Activated naive CD4-positive, alpha-beta T cell treated with anti-CD3 and anti-CD28 coated beads, Interleukin-2, amount 50 U/mL, for 24 hours (primary cell): ENCODE results near the gene SUCLA2.

ENCODE experiments used
- H3K27ac Mint-ChIP-seq: one replicate; pipeline ENCODE4 v1.8.0; 2021; ENCODE audit warnings: mild to moderate bottlenecking, mixed read lengths
- H3K27me3 Mint-ChIP-seq: one replicate; pipeline ENCODE4 v1.8.0; 2021; ENCODE audit warnings: mixed read lengths
- H3K36me3 Mint-ChIP-seq: one replicate; pipeline ENCODE4 v1.8.0; 2021; ENCODE audit warnings: mixed read lengths
- H3K4me1 Mint-ChIP-seq: one replicate; pipeline ENCODE4 v1.8.0; 2021; ENCODE audit warnings: mixed read lengths
- H3K4me3 Mint-ChIP-seq: one replicate; pipeline ENCODE4 v1.8.0; 2021; ENCODE audit warnings: mild to moderate bottlenecking, mixed read lengths
- H3K9me3 Mint-ChIP-seq: one replicate; pipeline ENCODE4 v1.8.0; 2021; ENCODE audit warnings: mixed read lengths

SUCLA2 gene

GRCh38 chr13:48001114-48001881 is at the start of gene SUCLA2:
TSS of gene SUCLA2 (minus strand) at chr13:48001273. CDS start at chr13:48001269, 4 bp downstream.
- Mint-ChIP-seq H3K27me3 (no peaks in the 10 kb centered on the region), H3K4me1 (peaks cover 43% of the 10 kb centered on the region), H3K4me3 (peak within 1 kb of the TSS; percentile 96), H3K9me3 (no peaks in the 10 kb centered on the region), H3K36me3 (peaks cover 7% of the 10 kb centered on the region), H3K27ac (peak within 1 kb of the TSS; percentile 77)

GRCh38 chr13:48050550-48050949 is 49.5 kb upstream of the SUCLA2 start:
- no peak overlapping the region for H3K4me3 Mint-ChIP-seq
- H3K27me3 Mint-ChIP-seq, result no peaks in the 10 kb centered on the region
- H3K36me3 Mint-ChIP-seq, result peaks cover 10% of the 10 kb centered on the region
- H3K9me3 Mint-ChIP-seq, result no peaks in the 10 kb centered on the region
- no peak overlapping the region for H3K27ac Mint-ChIP-seq
- H3K4me1 Mint-ChIP-seq, result no peaks in the 10 kb centered on the region

DNA sequence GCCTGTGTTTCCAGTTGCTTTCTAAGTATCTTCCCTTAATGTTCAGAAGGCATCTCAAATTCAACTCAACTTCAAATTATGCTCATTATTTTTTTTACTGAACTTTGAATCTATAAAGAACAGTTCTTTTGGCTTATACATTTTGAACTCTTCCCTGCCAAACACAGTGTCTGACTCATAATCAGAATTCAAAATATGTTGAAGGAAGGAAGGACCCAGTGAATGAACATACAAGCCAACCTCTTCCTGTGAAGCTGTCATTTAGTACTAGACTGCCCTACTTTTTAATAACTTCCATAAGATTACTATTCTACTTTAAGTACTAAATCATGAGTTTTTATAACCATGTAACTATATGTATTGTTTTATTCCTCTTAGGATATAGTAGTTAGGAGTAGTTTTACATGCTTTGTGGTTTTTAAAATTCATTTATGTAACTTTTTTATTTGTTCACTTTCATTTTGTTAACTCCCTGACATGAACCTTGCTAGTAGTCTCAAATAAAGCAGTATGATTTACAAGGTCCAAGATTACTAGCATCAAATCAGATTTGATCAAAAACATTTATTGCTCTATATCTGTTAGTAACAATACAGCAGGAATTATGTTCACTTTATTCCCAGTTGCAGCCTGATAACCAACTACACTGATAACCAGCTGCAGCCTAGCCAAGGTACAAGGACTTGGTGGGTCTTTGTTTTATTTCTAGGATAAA is 42.9 kb upstream of the SUCLA2 start:
- no peaks in the 10 kb centered on the region for H3K9me3 Mint-ChIP-seq
- peak overlapping the region; percentile 30 for H3K4me3 Mint-ChIP-seq
- peaks cover 11% of the 10 kb centered on the region for H3K36me3 Mint-ChIP-seq
- H3K27me3 Mint-ChIP-seq, result no peaks in the 10 kb centered on the region
- H3K4me1 Mint-ChIP-seq, result peaks cover 20% of the 10 kb centered on the region
- peak overlapping the region; percentile 72 for H3K27ac Mint-ChIP-seq

DNA sequence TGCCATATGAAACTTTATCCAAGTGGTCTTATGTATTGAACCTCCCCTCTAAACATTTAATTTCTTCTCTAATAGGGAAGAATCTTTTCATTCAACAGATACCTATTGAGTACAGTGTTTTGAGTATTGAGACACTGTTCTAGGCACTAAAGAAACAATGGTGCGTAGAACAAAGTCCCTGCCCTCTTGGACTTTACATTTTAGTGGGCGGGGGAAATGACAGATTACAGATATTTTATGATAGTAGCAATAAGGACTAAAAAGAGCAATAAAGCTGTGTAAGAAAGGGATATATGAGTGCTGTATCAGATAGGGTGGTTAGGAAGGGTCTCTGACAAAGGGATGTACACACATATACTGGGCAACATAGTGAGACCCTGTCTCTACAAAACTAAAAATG is 41.8 kb upstream of the SUCLA2 start:
- Mint-ChIP-seq H3K4me3 (no peak overlapping the region), H3K36me3 (peaks cover 10% of the 10 kb centered on the region)

DNA sequence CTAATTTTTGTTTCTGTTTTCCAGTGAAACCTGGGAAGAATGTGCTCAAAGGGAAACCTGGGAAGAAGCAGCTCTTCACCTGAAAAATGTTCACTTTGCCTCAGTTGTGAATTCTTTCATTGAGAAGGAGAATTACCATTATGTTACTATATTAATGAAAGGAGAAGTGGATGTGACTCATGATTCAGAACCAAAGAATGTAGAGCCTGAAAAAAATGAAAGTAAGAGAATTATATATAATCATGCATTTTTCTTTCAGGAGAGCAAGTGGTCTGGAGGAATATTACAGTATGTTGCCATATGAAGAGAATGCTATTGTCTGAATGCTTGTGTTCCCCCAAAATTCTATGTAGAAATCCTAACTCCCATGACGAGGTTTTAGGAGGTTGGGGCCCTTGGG is 39.8 kb upstream of the SUCLA2 start:
- Mint-ChIP-seq H3K27me3 (no peaks in the 10 kb centered on the region), H3K9me3 (no peaks in the 10 kb centered on the region), H3K4me3 (no peak overlapping the region), H3K4me1 (peaks cover 44% of the 10 kb centered on the region), H3K27ac (peak overlapping the region; percentile 55), H3K36me3 (peaks cover 7% of the 10 kb centered on the region)

More for the DNA sequence above, 41.8 kb upstream of the SUCLA2 start:
- peaks cover 30% of the 10 kb centered on the region for H3K4me1 Mint-ChIP-seq
- H3K27me3 Mint-ChIP-seq, result no peaks in the 10 kb centered on the region
- no peaks in the 10 kb centered on the region for H3K9me3 Mint-ChIP-seq
- H3K27ac Mint-ChIP-seq, result peak overlapping the region; percentile 84

DNA sequence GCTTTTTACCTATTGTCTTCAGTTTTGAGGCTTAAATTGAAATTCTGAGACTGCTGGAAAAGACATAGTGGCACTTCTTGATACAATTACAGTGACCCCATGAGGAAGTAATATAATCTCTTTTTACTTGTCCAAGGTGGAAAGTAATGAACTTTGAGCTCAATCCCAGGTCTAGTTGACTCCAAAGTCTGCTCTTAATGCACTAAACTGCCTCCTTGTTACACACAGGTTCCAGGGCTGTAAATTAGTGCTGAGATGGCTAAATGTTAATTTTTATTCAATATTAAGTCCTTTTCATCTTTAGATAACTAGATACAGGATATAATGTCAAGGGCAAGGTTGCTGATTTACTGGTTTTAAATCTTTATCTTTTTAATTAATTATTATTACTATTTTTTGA is 39.0 kb upstream of the SUCLA2 start:
- Mint-ChIP-seq H3K9me3 (no peaks in the 10 kb centered on the region), H3K27me3 (no peaks in the 10 kb centered on the region), H3K36me3 (peaks cover 7% of the 10 kb centered on the region), H3K4me3 (no peak overlapping the region), H3K27ac (no peak overlapping the region), H3K4me1 (peaks cover 44% of the 10 kb centered on the region)

- H3K4me3 Mint-ChIP-seq, result peak overlapping the region; percentile 98
- peaks cover 45% of the 10 kb centered on the region for H3K4me1 Mint-ChIP-seq
- no peaks in the 10 kb centered on the region for H3K27me3 Mint-ChIP-seq
- H3K36me3 Mint-ChIP-seq, result peaks cover 7% of the 10 kb centered on the region
- H3K27ac Mint-ChIP-seq, result peak overlapping the region; percentile 68
- no peaks in the 10 kb centered on the region for H3K9me3 Mint-ChIP-seq
These were observed 37.7 kb upstream of the SUCLA2 start for GRCh38 chr13:48038761-48039160.

DNA sequence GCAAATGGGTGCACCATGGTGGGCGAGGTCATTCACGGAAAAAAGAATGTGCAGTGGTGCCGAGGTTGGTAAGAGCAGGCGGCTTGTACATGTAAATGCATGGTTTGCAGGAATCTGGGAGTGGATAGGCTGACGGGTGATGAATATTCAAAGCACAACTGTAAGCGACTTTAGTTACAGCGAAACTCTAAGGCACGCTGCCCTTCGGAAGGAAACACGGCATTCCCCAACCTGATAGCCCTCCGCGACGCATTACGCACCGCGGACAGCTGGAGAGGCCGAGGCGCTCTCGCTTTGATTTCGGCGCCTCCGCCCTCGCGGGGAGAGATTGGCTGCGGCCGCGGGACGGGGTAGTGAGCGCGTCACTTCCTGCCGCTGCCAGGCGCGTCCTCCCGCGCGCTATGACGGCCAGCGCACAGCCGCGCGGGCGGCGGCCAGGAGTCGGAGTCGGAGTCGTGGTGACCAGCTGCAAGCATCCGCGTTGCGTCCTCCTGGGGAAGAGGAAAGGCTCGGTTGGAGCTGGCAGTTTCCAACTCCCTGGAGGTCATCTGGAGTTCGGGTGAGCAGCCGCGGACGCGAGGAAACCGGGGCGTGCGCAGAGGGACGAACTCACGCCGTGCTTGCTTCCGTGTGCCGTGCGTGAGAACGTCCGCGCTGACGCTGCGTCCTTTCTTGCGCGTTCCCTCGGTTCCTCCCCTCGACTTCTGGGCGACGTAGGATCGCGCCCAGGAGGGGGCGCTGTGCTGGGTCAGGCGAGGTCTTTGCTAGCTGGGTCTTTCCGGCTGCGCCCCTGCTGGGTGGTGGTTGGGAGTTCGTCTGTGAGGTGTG is 36.5 kb upstream of the SUCLA2 start, which contains the start of gene NUDT15:
NUDT15 (plus strand) TSS at position 381 of the 828 bp plus-strand sequence; CDS start at position 402, 21 bp downstream.
- peak within 1 kb of the TSS; percentile 98 for H3K27ac Mint-ChIP-seq

DNA sequence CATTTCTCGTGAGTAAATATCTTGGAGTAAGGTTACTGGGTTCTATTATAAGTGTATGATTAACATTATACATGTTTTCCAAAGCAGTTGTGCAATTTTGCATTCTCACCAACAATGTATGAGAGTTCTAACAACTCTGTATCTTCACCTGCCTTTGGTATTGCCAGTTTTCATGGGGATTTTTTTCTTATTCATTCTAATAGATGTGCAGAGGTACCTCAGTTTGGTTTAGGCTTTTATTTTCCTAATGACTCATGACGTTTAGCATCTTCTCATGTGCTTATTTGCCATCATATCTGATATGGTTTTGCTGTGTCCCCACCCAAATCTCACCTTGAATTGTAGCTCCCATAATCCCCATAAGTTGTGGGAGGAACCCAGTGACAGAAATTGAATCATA is 28.8 kb upstream of the SUCLA2 start:
- H3K9me3 Mint-ChIP-seq, result no peaks in the 10 kb centered on the region
- H3K27me3 Mint-ChIP-seq, result no peaks in the 10 kb centered on the region
- H3K4me1 Mint-ChIP-seq, result peaks cover 9% of the 10 kb centered on the region
- no peak overlapping the region for H3K4me3 Mint-ChIP-seq
- no peak overlapping the region for H3K27ac Mint-ChIP-seq
- H3K36me3 Mint-ChIP-seq, result peaks cover 15% of the 10 kb centered on the region

More for the DNA sequence above, 36.5 kb upstream of the SUCLA2 start, which contains the start of gene NUDT15:
- no peaks in the 10 kb centered on the region for H3K27me3 Mint-ChIP-seq
- peak within 1 kb of the TSS; percentile 98 for H3K4me3 Mint-ChIP-seq
- H3K36me3 Mint-ChIP-seq, result peaks cover 7% of the 10 kb centered on the region
- peaks cover 37% of the 10 kb centered on the region for H3K4me1 Mint-ChIP-seq
- H3K9me3 Mint-ChIP-seq, result no peaks in the 10 kb centered on the region

DNA sequence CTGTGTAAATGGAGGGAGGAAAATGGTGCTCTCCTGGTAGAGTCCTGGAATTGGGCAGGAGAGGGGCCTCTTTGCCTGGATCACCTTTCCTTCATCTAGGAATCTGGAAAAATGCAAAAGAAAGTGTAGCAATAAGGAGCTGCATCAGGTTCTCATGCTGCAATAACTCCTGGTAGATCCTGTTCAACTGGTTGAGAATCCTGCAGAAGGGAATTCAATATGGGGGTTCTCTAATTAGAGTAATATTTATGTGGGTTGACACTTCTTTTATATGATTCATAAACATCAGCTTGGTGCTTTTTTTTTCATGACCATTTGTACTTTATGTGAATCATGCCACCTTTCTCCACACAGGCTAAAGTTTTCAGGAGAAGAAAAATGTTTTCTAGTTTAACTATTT is 27.0 kb upstream of the SUCLA2 start:
- no peaks in the 10 kb centered on the region for H3K27me3 Mint-ChIP-seq
- no peaks in the 10 kb centered on the region for H3K4me1 Mint-ChIP-seq
- no peaks in the 10 kb centered on the region for H3K9me3 Mint-ChIP-seq
- H3K27ac Mint-ChIP-seq, result no peak overlapping the region
- peaks cover 16% of the 10 kb centered on the region for H3K36me3 Mint-ChIP-seq
- no peak overlapping the region for H3K4me3 Mint-ChIP-seq

DNA sequence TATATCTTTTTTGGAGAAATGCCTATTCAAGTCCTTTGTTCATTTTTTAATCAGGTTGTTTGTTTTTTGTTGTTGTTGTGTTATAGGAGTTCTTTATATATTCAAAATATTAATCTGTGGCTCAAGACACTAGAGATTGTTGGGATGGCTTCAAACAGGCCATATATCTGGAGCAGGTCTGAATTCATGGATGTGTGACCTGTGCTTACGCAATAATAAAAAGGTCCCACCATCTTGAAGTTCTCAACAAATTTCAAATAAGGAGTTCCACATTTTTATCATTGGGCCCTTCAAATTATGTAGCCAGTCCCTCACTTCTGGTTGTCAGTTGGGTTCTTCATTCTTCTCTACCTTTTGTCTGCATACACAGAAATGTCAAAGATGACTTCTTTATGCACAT is 18.7 kb upstream of the SUCLA2 start:
- Mint-ChIP-seq H3K4me1 (peaks cover 5% of the 10 kb centered on the region), H3K9me3 (no peaks in the 10 kb centered on the region), H3K27ac (no peak overlapping the region)

GRCh38 chr13:48018637-48019036 is 17.6 kb upstream of the SUCLA2 start:
- Mint-ChIP-seq H3K9me3 (no peaks in the 10 kb centered on the region), H3K4me3 (no peak overlapping the region), H3K27me3 (no peaks in the 10 kb centered on the region), H3K27ac (no peak overlapping the region), H3K36me3 (peaks cover 13% of the 10 kb centered on the region), H3K4me1 (peaks cover 5% of the 10 kb centered on the region)

More for the DNA sequence above, 18.7 kb upstream of the SUCLA2 start:
- peaks cover 12% of the 10 kb centered on the region for H3K36me3 Mint-ChIP-seq
- H3K27me3 Mint-ChIP-seq, result no peaks in the 10 kb centered on the region
- H3K4me3 Mint-ChIP-seq, result no peak overlapping the region

DNA sequence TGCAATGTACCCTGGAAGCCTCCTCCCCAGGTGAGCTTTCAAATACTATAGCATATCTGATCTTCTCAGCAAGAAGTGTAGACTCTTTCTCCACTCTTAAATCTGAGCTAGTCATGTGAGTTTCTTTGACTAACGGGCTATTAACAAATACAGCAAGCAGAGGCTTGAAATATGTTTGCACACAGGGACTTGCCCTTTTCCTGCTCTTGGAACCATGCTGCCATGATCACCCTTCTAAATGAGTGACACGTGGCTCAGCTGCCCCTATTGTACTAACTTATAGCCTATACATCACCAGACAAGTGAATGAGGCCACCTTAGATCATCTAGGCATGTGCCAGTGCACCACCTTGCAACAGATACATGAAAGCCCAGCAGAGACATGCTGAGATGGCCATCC is 13.3 kb upstream of the SUCLA2 start:
- Mint-ChIP-seq H3K4me3 (no peak overlapping the region), H3K27ac (no peak overlapping the region), H3K4me1 (no peaks in the 10 kb centered on the region), H3K9me3 (no peaks in the 10 kb centered on the region), H3K27me3 (no peaks in the 10 kb centered on the region), H3K36me3 (peaks cover 8% of the 10 kb centered on the region)

GRCh38 chr13:48012668-48013067 is 11.6 kb upstream of the SUCLA2 start:
- Mint-ChIP-seq H3K4me3 (no peak overlapping the region), H3K9me3 (no peaks in the 10 kb centered on the region), H3K27me3 (no peaks in the 10 kb centered on the region), H3K4me1 (no peaks in the 10 kb centered on the region), H3K27ac (no peak overlapping the region), H3K36me3 (peaks cover 13% of the 10 kb centered on the region)

GRCh38 chr13:48010698-48011097 is 9.6 kb upstream of the SUCLA2 start:
- Mint-ChIP-seq H3K9me3 (no peaks in the 10 kb centered on the region), H3K36me3 (peaks cover 13% of the 10 kb centered on the region), H3K4me1 (no peaks in the 10 kb centered on the region), H3K4me3 (no peak overlapping the region), H3K27me3 (no peaks in the 10 kb centered on the region), H3K27ac (no peak overlapping the region)
